IMR-90 (cell line): ENCODE measurements around the gene DTX1. TPM values are rescaled to one million over a fixed set of nuclear protein-coding genes. Genes with fewer than 3 reads are reported as not detected.

ENCODE experiments used
- ATAC-seq: fragments of 200-7000 bp; cut with Tn5 transposase; 2 replicates; pipeline ENCODE4 v1.9.1; 2020; ENCODE audit warnings: low read depth, mild to moderate bottlenecking, moderate library complexity
- BruUV-seq: library from RNA; stranded (reverse); fragments of 400-500 nt; replicated peaks from 2 replicates; lab custom pipeline; 2021; lab: Mats Ljungman, UMichigan
- CTCF ChIA-PET: fragments of 300-600 bp; formaldehyde crosslinking; extraction: SDS; loops from one replicate; lab custom pipeline; 2021; ENCODE audit warnings: antibody characterized with exemption; lab: Yijun Ruan, JAX
- POLR2A ChIA-PET: fragments of 300-600 bp; sonication (Branson Sonifier 250); formaldehyde crosslinking; loops from one replicate; lab custom pipeline; 2022; ENCODE audit warnings: antibody characterized with exemption; ENCODE audit not compliant: unreplicated experiment; lab: Charles Lee
- DNase-seq: peaks from one replicate; pipeline ENCODE4 v3.0.0; 2013
- H2AFZ ChIP-seq: replicated peaks from 2 replicates; pipeline ENCODE3; 2013; ENCODE audit warnings: low read length, mild to moderate bottlenecking; ENCODE audit not compliant: poor library complexity
- H2AK5ac ChIP-seq: 2 replicates; pipeline ENCODE4 v1.6.1; 2013; ENCODE audit warnings: low read depth, low read length, inconsistent platforms
- H2AK9ac ChIP-seq: replicated peaks from 2 replicates; pipeline ENCODE3; 2013; ENCODE audit warnings: mild to moderate bottlenecking, low read depth, low read length, moderate library complexity; ENCODE audit not compliant: poor library complexity
- H2BK120ac ChIP-seq: 2 replicates; pipeline ENCODE4 v1.6.1; 2013; ENCODE audit warnings: low read depth, low read length, inconsistent platforms
- H2BK15ac ChIP-seq: 3 replicates; pipeline ENCODE4 v1.6.1; 2013; ENCODE audit warnings: low read depth, low read length, inconsistent platforms
- H2BK20ac ChIP-seq: 2 replicates; pipeline ENCODE4 v1.6.1; 2013; ENCODE audit warnings: low read depth, mild to moderate bottlenecking, inconsistent platforms, low read length, moderate library complexity
- H2BK5ac ChIP-seq: 2 replicates; pipeline ENCODE4 v1.6.1; 2013; ENCODE audit warnings: mild to moderate bottlenecking, low read depth, low read length, inconsistent platforms; ENCODE audit not compliant: poor library complexity, severe bottlenecking
- H3K14ac ChIP-seq: replicated peaks from 2 replicates; pipeline ENCODE4 v1.6.1; 2013; ENCODE audit warnings: low read depth, low read length, inconsistent platforms
- H3K18ac ChIP-seq: 2 replicates; pipeline ENCODE4 v1.6.1; 2013; ENCODE audit warnings: low read depth, low read length, control low read depth
- H3K23ac ChIP-seq: 2 replicates; pipeline ENCODE4 v1.6.1; 2013; ENCODE audit warnings: low read depth, low read length, inconsistent platforms
- H3K27ac ChIP-seq: 2 replicates; pipeline ENCODE4 v1.5.1; 2013; ENCODE audit warnings: mild to moderate bottlenecking, control low read depth, low read length; ENCODE audit not compliant: insufficient read depth
- H3K27me3 ChIP-seq: 2 replicates; pipeline ENCODE4 v1.6.1; 2013; ENCODE audit warnings: low read length; ENCODE audit not compliant: control insufficient read depth, insufficient read depth
- H3K36me3 ChIP-seq: 2 replicates; pipeline ENCODE4 v1.6.1; 2013; ENCODE audit warnings: low read length, mixed read lengths; ENCODE audit not compliant: control insufficient read depth, insufficient read depth
- H3K4ac ChIP-seq: 2 replicates; pipeline ENCODE4 v1.6.1; 2013; ENCODE audit warnings: low read depth, low read length, inconsistent platforms
- H3K4me1 ChIP-seq: 2 replicates; pipeline ENCODE4 v1.6.1; 2013; ENCODE audit warnings: low read length, mixed read lengths; ENCODE audit not compliant: control insufficient read depth, insufficient read depth
- H3K4me2 ChIP-seq: 2 replicates; pipeline ENCODE4 v1.6.1; 2013; ENCODE audit warnings: low read depth, mild to moderate bottlenecking, control low read depth, low read length, moderate library complexity
- H3K4me3 ChIP-seq: 2 replicates; pipeline ENCODE4 v1.5.1; 2013; ENCODE audit warnings: low read depth, mild to moderate bottlenecking, control low read depth, low read length, moderate library complexity; ENCODE audit not compliant: insufficient read depth
- H3K56ac ChIP-seq: 2 replicates; pipeline ENCODE4 v1.6.1; 2013; ENCODE audit warnings: low read length, inconsistent platforms; ENCODE audit not compliant: insufficient read depth; ENCODE audit errors: extremely low read depth
- H3K79me1 ChIP-seq, 2 experiments: 2 replicates each; pipeline ENCODE4 v1.6.1; 2013; ENCODE audit warnings: low read length in 2 of 2, inconsistent platforms in 1 of 2, low read depth in 1 of 2
- H3K9ac ChIP-seq: 2 replicates; pipeline ENCODE4 v1.6.1; 2013; ENCODE audit warnings: low read depth, low read length, control low read depth
- H3K9me1 ChIP-seq: 2 replicates; pipeline ENCODE4 v1.6.1; 2013; ENCODE audit warnings: low read length, inconsistent platforms; ENCODE audit not compliant: insufficient read depth
- H3K9me3 ChIP-seq: 2 replicates; pipeline ENCODE4 v1.6.1; 2013; ENCODE audit warnings: low read length; ENCODE audit not compliant: control insufficient read depth, insufficient read depth
- H4K20me1 ChIP-seq: 2 replicates; pipeline ENCODE4 v1.6.1; 2013; ENCODE audit warnings: low read length, inconsistent platforms; ENCODE audit not compliant: insufficient read depth
- H4K5ac ChIP-seq: 2 replicates; pipeline ENCODE4 v1.6.1; 2013; ENCODE audit warnings: mild to moderate bottlenecking, low read depth, low read length, control low read depth
- H4K8ac ChIP-seq, 2 experiments: 2 replicates each; pipeline ENCODE4 v1.6.1; 2013; ENCODE audit warnings: low read depth in 2 of 2, low read length in 2 of 2, control low read depth in 1 of 2, inconsistent platforms in 1 of 2
- H4K91ac ChIP-seq: 2 replicates; pipeline ENCODE4 v1.6.1; 2013; ENCODE audit warnings: low read depth, low read length, inconsistent platforms; ENCODE audit not compliant: insufficient read depth
- BHLHE40 ChIP-seq: fragments of 150-350 bp; IDR thresholded peaks from 2 replicates; pipeline ENCODE4 v1.6.1; 2016; ENCODE audit warnings: mild to moderate bottlenecking, low read depth, low read length
- CHD1 ChIP-seq: IDR thresholded peaks from 2 replicates; pipeline ENCODE4 v1.6.1; 2012; ENCODE audit warnings: low read depth, low read length, improper control_type of control experiment
- FOS ChIP-seq: fragments of 150-350 bp; IDR thresholded peaks from 2 replicates; pipeline ENCODE4 v1.6.1; 2016; ENCODE audit warnings: low read depth, low read length
- MAZ ChIP-seq: IDR thresholded peaks from 2 replicates; pipeline ENCODE4 v1.6.1; 2012; ENCODE audit warnings: low read depth, mild to moderate bottlenecking, low read length, improper control_type of control experiment, moderate library complexity, borderline replicate concordance
- MXI1 ChIP-seq: IDR thresholded peaks from 2 replicates; pipeline ENCODE4 v1.6.1; 2012; ENCODE audit warnings: low read depth, mild to moderate bottlenecking, low read length, moderate library complexity, borderline replicate concordance
- RCOR1 ChIP-seq: IDR thresholded peaks from 2 replicates; pipeline ENCODE4 v1.6.1; 2012; ENCODE audit warnings: mild to moderate bottlenecking, low read length, improper control_type of control experiment; ENCODE audit not compliant: insufficient replicate concordance
- RFX5 ChIP-seq: IDR thresholded peaks from 2 replicates; pipeline ENCODE4 v1.8.0; 2012; ENCODE audit warnings: low read depth, mild to moderate bottlenecking, low read length, moderate library complexity
- SMC3 ChIP-seq: fragments of 150-350 bp; IDR thresholded peaks from 2 replicates; pipeline ENCODE4 v1.6.1; 2016; ENCODE audit warnings: low read depth, mild to moderate bottlenecking, antibody characterized with exemption, low read length, moderate library complexity
- WGBS, 2 experiments: methylation state at CpG; one replicate each; pipeline versions ENCODE4 v1.1.5 to v1.1.7; 2013; ENCODE audit warnings: missing lambda C conversion rate in 2 of 2; ENCODE audit not compliant: insufficient read length in 1 of 2; ENCODE audit errors: extremely low coverage in 2 of 2; 5-methylcytosine and 5-hydroxymethylcytosine counted together
- dilution Hi-C: fragments of 300-500 bp; cut with HindIII; formaldehyde crosslinking; loops from one replicate; pipeline ENCODE4 v1.14.3; 2018; ENCODE audit warnings: low sequenced_read_pairs; ENCODE audit not compliant: unreplicated experiment
- in situ Hi-C: fragments of 300-500 bp; cut with MboI; formaldehyde crosslinking; loops from 3 replicates; pipeline ENCODE4 v1.14.3; 2019; ENCODE audit warnings: low sequenced_read_pairs, inconsistent platforms, mixed read lengths
- intact Hi-C: fragments of 100-400 bp; cut with micrococcal nuclease; formaldehyde crosslinking; loops from 2 replicates; pipeline ENCODE4 v1.10.0; 2022
- polyA plus RNA-seq, 3 experiments: library from polyadenylated mRNA; depleted of rRNA; stranded (reverse); fragments of >200 nt; gene quantifications; 2 replicates each; pipeline ENCODE4 v1.2.3, GENCODE V29; 2012; ENCODE audit warnings: low replicate concordance in 1 of 3
- total RNA-seq: library from RNA; depleted of rRNA; stranded (reverse); fragments of >200 nt; gene quantifications from 2 replicates; pipeline ENCODE4 v1.2.3, GENCODE V29; 2012
- TF ChIP-seq, protein P1 (sequence below): fragments of 150-350 bp; IDR thresholded peaks from 2 replicates; pipeline ENCODE4 v1.6.1; 2017; ENCODE audit warnings: mild to moderate bottlenecking, antibody characterized with exemption, low read length, low read depth

Gene DTX1
- total and polyA plus RNA-seq, 2 of the 4 experiments (the other 2 are of a cell fraction): not detected

DNA sequence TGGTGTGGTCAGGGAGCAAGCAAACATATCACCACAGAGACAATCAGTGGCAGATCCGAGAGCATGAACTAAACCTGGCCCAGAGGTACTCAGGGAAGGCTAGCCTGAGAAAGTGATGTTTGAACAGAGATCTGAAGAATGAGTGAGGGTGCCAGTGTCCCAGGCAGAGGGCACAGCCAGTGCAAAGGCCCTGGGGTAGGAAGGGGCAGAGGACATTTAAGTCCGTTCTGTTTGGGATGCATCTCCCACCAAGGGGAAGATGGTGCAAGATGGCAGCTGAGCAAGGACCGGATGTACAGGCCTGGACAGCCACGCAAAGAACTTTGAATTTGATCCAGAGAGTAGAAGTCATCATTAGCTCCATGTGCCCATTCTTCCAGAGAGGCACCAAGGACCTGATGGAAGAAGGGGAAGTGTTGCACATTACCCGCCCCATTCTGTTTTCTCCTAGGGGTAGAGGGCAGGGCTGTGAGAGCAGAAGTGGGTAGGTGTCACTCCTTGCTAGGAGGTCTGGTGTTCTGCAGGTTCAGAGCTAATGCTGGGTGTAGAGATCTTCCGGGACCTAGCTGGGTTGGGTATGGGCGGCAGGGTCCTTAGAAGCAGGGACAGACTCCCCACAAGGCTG lies 3.9 kb downstream of the DTX1 start:
- H3K36me3 ChIP-seq: no peaks in the 10 kb centered on the region
- in situ Hi-C loops: no loop called here

More for the DNA sequence above, 3.9 kb downstream of the DTX1 start:
- Histone ChIP-seq H2BK15ac (no peak overlapping the region), H3K4me2 (no peak overlapping the region), H4K20me1 (no peaks in the 10 kb centered on the region), H4K5ac (no peak overlapping the region), H2AK9ac (no peak overlapping the region), H3K79me1 (no peaks in the 10 kb centered on the region), H3K9ac (no peak overlapping the region), H3K23ac (no peak overlapping the region), H2AK5ac (no peak overlapping the region), H2BK20ac (no peak overlapping the region), H3K18ac (no peak overlapping the region), H3K4me1 (no peaks in the 10 kb centered on the region), H4K91ac (no peak overlapping the region), H2BK5ac (no peak overlapping the region), H2BK120ac (no peak overlapping the region), H2AFZ (no peak overlapping the region), H3K27ac (no peak overlapping the region), H3K56ac (no peak overlapping the region), H3K9me1 (0 out of 2 replicates have a peak, but pooled peaks cover 2% of the 10 kb centered on the region), H3K9me3 (no peaks in the 10 kb centered on the region), H3K4me3 (no peak overlapping the region), H3K27me3 (peaks cover 37% of the 10 kb centered on the region), H3K14ac (no peak overlapping the region), H3K4ac (no peak overlapping the region), H4K8ac (no peak overlapping the region)
- no peak for DNase-seq
- no peak for ATAC-seq
- ChIA-PET POLR2A (no interaction called here), CTCF (no interaction called here)
- BruUV-seq: no TSS peak
- dilution Hi-C loops: no loop called here
- 68% methylated on average over 3 of the region's 7 CpGs; no CpG with 5 or more reads in 1 of the 2 experiments for WGBS, 2 experiments
- intact Hi-C loops: no loop called here
- TF ChIP-seq, protein P1, sequence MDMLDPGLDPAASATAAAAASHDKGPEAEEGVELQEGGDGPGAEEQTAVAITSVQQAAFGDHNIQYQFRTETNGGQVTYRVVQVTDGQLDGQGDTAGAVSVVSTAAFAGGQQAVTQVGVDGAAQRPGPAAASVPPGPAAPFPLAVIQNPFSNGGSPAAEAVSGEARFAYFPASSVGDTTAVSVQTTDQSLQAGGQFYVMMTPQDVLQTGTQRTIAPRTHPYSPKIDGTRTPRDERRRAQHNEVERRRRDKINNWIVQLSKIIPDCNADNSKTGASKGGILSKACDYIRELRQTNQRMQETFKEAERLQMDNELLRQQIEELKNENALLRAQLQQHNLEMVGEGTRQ: no peak
- TF ChIP-seq CHD1: no peak
- no peak for TF ChIP-seq FOS
- TF ChIP-seq SMC3: no peak
- TF ChIP-seq RFX5: no peak
- no peak for TF ChIP-seq BHLHE40
- TF ChIP-seq MXI1: no peak
- no peak for TF ChIP-seq RCOR1
- TF ChIP-seq MAZ: no peak
